ENCODE measurements around the gene MORN3. TPM values are rescaled to one million over a fixed set of nuclear protein-coding genes. Genes with fewer than 3 reads are reported as not detected.

Gene MORN3
- polyA plus RNA-seq, 1 donor from 2014 or later = 3.4 TPM

- Histone ChIP-seq H3K36me3 (ENCODE audit: insufficient read depth, low read length) (no peaks in the 10 kb centered on the region), H4K20me1 (ENCODE audit: insufficient read depth) (no peaks in the 10 kb centered on the region), H3F3A (ENCODE audit: insufficient read depth, low read length, poor library complexity, severe bottlenecking) (no peaks in the 10 kb centered on the region), H3K9me3 (ENCODE audit: low read length) (no peaks in the 10 kb centered on the region), H3K4me3 (ENCODE audit: low read length) (no peak overlapping the region), H3K27ac (ENCODE audit: low read length) (no peak overlapping the region), H3K9ac (ENCODE audit: low read length) (no peak overlapping the region), H3K9me2 (ENCODE audit: insufficient read depth, low read length) (no peaks in the 10 kb centered on the region), H3K27me3 (ENCODE audit: insufficient read depth, low read depth, low read length) (no peaks in the 10 kb centered on the region), H2AFZ (ENCODE audit: low read depth, low read length) (no peak overlapping the region), H3K79me2 (replicated peaks; ENCODE audit: insufficient read depth, low read length) (no peaks in the 10 kb centered on the region), H3K4me2 (ENCODE audit: low read length) (no peak overlapping the region)
- no peak for TF ChIP-seq SMC3 (conservative IDR thresholded peaks at IDR 0.05; ENCODE audit: poor library complexity)
- no peak for TF ChIP-seq CTCF (IDR thresholded peaks at IDR 0.05; ENCODE audit: poor library complexity, severe bottlenecking)
- TF ChIP-seq, protein P1, sequence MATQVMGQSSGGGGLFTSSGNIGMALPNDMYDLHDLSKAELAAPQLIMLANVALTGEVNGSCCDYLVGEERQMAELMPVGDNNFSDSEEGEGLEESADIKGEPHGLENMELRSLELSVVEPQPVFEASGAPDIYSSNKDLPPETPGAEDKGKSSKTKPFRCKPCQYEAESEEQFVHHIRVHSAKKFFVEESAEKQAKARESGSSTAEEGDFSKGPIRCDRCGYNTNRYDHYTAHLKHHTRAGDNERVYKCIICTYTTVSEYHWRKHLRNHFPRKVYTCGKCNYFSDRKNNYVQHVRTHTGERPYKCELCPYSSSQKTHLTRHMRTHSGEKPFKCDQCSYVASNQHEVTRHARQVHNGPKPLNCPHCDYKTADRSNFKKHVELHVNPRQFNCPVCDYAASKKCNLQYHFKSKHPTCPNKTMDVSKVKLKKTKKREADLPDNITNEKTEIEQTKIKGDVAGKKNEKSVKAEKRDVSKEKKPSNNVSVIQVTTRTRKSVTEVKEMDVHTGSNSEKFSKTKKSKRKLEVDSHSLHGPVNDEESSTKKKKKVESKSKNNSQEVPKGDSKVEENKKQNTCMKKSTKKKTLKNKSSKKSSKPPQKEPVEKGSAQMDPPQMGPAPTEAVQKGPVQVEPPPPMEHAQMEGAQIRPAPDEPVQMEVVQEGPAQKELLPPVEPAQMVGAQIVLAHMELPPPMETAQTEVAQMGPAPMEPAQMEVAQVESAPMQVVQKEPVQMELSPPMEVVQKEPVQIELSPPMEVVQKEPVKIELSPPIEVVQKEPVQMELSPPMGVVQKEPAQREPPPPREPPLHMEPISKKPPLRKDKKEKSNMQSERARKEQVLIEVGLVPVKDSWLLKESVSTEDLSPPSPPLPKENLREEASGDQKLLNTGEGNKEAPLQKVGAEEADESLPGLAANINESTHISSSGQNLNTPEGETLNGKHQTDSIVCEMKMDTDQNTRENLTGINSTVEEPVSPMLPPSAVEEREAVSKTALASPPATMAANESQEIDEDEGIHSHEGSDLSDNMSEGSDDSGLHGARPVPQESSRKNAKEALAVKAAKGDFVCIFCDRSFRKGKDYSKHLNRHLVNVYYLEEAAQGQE (IDR thresholded peaks at IDR 0.05; ENCODE audit: borderline replicate concordance) = no peak
- no peak for TF ChIP-seq EP300 (conservative IDR thresholded peaks at IDR 0.05; ENCODE audit: poor library complexity, severe bottlenecking)
- no peak for TF ChIP-seq MXI1 (conservative IDR thresholded peaks at IDR 0.05; ENCODE audit: poor library complexity, severe bottlenecking)
- no peak for TF ChIP-seq RAD21 (conservative IDR thresholded peaks at IDR 0.05)
- TF ChIP-seq TAF1 (IDR thresholded peaks at IDR 0.05; ENCODE audit: low read depth) = no peak
- no peak for TF ChIP-seq EZH2 (IDR thresholded peaks at IDR 0.05; ENCODE audit: borderline replicate concordance, insufficient read depth, low read length, poor library complexity, severe bottlenecking)
These were observed 40.9 kb downstream of the MORN3 start for GRCh38 chr12:121628536-121628935.

DNA sequence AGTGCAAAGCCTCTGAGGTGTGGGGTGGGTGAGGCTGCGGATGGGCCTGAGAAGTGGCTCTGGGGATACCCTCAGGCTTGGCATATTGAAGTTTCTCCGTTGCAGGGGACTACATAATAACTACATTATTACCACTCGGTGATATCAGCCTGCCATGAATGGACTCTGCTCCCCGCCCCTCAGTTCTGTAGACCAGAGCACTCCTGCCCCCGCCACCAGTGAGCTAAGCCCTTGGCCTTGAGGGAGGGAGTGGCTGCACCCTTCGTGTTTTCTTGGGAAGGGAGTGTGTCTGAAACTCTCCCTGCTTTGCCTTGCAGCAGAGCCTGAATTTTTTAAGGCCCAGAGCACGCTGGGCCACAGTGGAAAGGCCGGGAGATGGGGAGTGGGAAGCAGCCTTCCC, 41.4 kb downstream of the MORN3 start:
- Histone ChIP-seq H3K27ac (ENCODE audit: low read length) (no peak overlapping the region), H3K79me2 (replicated peaks; ENCODE audit: insufficient read depth, low read length) (no peaks in the 10 kb centered on the region)

More for the DNA sequence above, 41.4 kb downstream of the MORN3 start:
- Histone ChIP-seq H3F3A (ENCODE audit: insufficient read depth, low read length, poor library complexity, severe bottlenecking) (no peaks in the 10 kb centered on the region), H3K36me3 (ENCODE audit: insufficient read depth, low read length) (no peaks in the 10 kb centered on the region), H3K9me3 (ENCODE audit: low read length) (no peaks in the 10 kb centered on the region), H3K4me3 (ENCODE audit: low read length) (no peak overlapping the region), H3K4me2 (ENCODE audit: low read length) (no peak overlapping the region), H2AFZ (ENCODE audit: low read depth, low read length) (no peak overlapping the region), H3K27me3 (ENCODE audit: insufficient read depth, low read depth, low read length) (no peaks in the 10 kb centered on the region), H3K9ac (ENCODE audit: low read length) (no peak overlapping the region), H4K20me1 (ENCODE audit: insufficient read depth) (no peaks in the 10 kb centered on the region), H3K9me2 (ENCODE audit: insufficient read depth, low read length) (no peaks in the 10 kb centered on the region)
- TF ChIP-seq CTCF (IDR thresholded peaks at IDR 0.05; ENCODE audit: poor library complexity, severe bottlenecking) (no peak), SMC3 (conservative IDR thresholded peaks at IDR 0.05; ENCODE audit: poor library complexity) (no peak), EZH2 (IDR thresholded peaks at IDR 0.05; ENCODE audit: borderline replicate concordance, insufficient read depth, low read length, poor library complexity, severe bottlenecking) (no peak), RAD21 (conservative IDR thresholded peaks at IDR 0.05) (no peak), EP300 (conservative IDR thresholded peaks at IDR 0.05; ENCODE audit: poor library complexity, severe bottlenecking) (no peak), POLR2AphosphoS5 (IDR thresholded peaks at IDR 0.05) (no peak), TAF1 (IDR thresholded peaks at IDR 0.05; ENCODE audit: low read depth) (no peak), MXI1 (conservative IDR thresholded peaks at IDR 0.05; ENCODE audit: poor library complexity, severe bottlenecking) (no peak)
- TF ChIP-seq, protein P1 (IDR thresholded peaks at IDR 0.05; ENCODE audit: borderline replicate concordance) = no peak
